ENCODE measurements around the gene FNDC3B. TPM values are rescaled to one million over a fixed set of nuclear protein-coding genes. Genes with fewer than 3 reads are reported as not detected.

The FNDC3B gene
- total RNA-seq, 1 donor from 2014 or later, result 9.3 TPM

GRCh38 chr3:172404237-172404962 is 365.0 kb downstream of the FNDC3B start:
- CTCF ChIA-PET, result no interaction called here
- Mint-ChIP-seq H3K4me3 (no peak overlapping the region), H3K27me3 (peaks cover 8% of the 10 kb centered on the region), H3K4me1 (no peaks in the 10 kb centered on the region), H3K36me3 (ENCODE audit: low read depth) (no peaks in the 10 kb centered on the region), H3K9me3 (no peaks in the 10 kb centered on the region), H3K27ac (no peak overlapping the region)
- TF ChIP-seq CTCF (IDR thresholded peaks at IDR 0.05), result no peak
- intact Hi-C loops (cut with micrococcal nuclease), result no loop called here
- ATAC-seq (ENCODE audit: low read depth) (no peak), DNase-seq (no peak)
- POLR2A ChIA-PET, result no interaction called here

- Mint-ChIP-seq H3K27ac (no peak overlapping the region), H3K4me3 (no peak overlapping the region), H3K9me3 (no peaks in the 10 kb centered on the region), H3K36me3 (ENCODE audit: low read depth) (no peaks in the 10 kb centered on the region), H3K4me1 (no peaks in the 10 kb centered on the region), H3K27me3 (peaks cover 10% of the 10 kb centered on the region)
- DNase-seq, result no peak
- no peak for TF ChIP-seq CTCF (IDR thresholded peaks at IDR 0.05)
- ATAC-seq (ENCODE audit: low read depth), result no peak
- ChIA-PET CTCF (no interaction called here), POLR2A (no interaction called here)
- intact Hi-C loops (cut with micrococcal nuclease), result no loop called here
Observed at GRCh38 chr3:172405914-172406313, 366.5 kb downstream of the FNDC3B start.

- DNase-seq (no peak), ATAC-seq (ENCODE audit: low read depth) (no peak)
- no peaks in the 10 kb centered on the region for H3K4me1 Mint-ChIP-seq
- intact Hi-C loops (cut with micrococcal nuclease), result no loop called here
- no peak overlapping the region for H3K4me3 Mint-ChIP-seq
- peaks cover 7% of the 10 kb centered on the region for H3K27me3 Mint-ChIP-seq
- no peak for TF ChIP-seq CTCF (IDR thresholded peaks at IDR 0.05)
- ChIA-PET CTCF (no interaction called here), POLR2A (no interaction called here)
- H3K36me3 Mint-ChIP-seq (ENCODE audit: low read depth), result no peaks in the 10 kb centered on the region
- H3K9me3 Mint-ChIP-seq, result peaks cover 3% of the 10 kb centered on the region
- no peak overlapping the region for H3K27ac Mint-ChIP-seq
Observed at GRCh38 chr3:172407872-172408271, 368.5 kb downstream of the FNDC3B start.

- no peak for TF ChIP-seq CTCF (IDR thresholded peaks at IDR 0.05)
- Mint-ChIP-seq H3K4me3 (no peak overlapping the region), H3K27ac (no peak overlapping the region), H3K36me3 (ENCODE audit: low read depth) (no peaks in the 10 kb centered on the region), H3K9me3 (peaks cover 3% of the 10 kb centered on the region), H3K27me3 (peaks cover 6% of the 10 kb centered on the region), H3K4me1 (no peaks in the 10 kb centered on the region)
- intact Hi-C loops (cut with micrococcal nuclease), result no loop called here
- DNase-seq (no peak), ATAC-seq (ENCODE audit: low read depth) (no peak)
- ChIA-PET POLR2A (no interaction called here), CTCF (interaction anchor here (0.6 kb wide), 1 partner anchor 78 kb away, joined by 3 read pairs; no protein-coding TSS in a partner anchor)
Observed at GRCh38 chr3:172410702-172411477, 371.5 kb downstream of the FNDC3B start.

- no peaks in the 10 kb centered on the region for H3K4me1 Mint-ChIP-seq
- H3K4me3 Mint-ChIP-seq, result no peak overlapping the region
- no peaks in the 10 kb centered on the region for H3K36me3 Mint-ChIP-seq (ENCODE audit: low read depth)
- no peak for ATAC-seq (ENCODE audit: low read depth)
- CTCF ChIA-PET, result interaction anchor here (0.6 kb wide), 1 partner anchor 79 kb away, joined by 3 read pairs; no protein-coding TSS in a partner anchor
- peaks cover 3% of the 10 kb centered on the region for H3K9me3 Mint-ChIP-seq
- peaks cover 6% of the 10 kb centered on the region for H3K27me3 Mint-ChIP-seq
- intact Hi-C loops (cut with micrococcal nuclease), result no loop called here
- no peak for TF ChIP-seq CTCF (IDR thresholded peaks at IDR 0.05)
- H3K27ac Mint-ChIP-seq, result no peak overlapping the region
- POLR2A ChIA-PET, result no interaction called here
- no peak for DNase-seq
Observed at GRCh38 chr3:172411478-172411947, 372.1 kb downstream of the FNDC3B start.
